PC-9 (cell line): Measurements from ENCODE around the gene LEFTY1.

ENCODE experiments used
- CTCF ChIP-seq: fragments of 200-600 bp; sonication (generic); conservative IDR thresholded peaks from 2 replicates; pipeline ENCODE4 v1.6.1; 2017; ENCODE audit warnings: mixed run types, antibody characterized with exemption, mild to moderate bottlenecking, moderate library complexity
- EZH2 ChIP-seq: fragments of 200-600 bp; sonication (generic); IDR thresholded peaks from 2 replicates; pipeline ENCODE4 v1.8.0; 2017; ENCODE audit warnings: antibody characterized with exemption, low read depth

DNA sequence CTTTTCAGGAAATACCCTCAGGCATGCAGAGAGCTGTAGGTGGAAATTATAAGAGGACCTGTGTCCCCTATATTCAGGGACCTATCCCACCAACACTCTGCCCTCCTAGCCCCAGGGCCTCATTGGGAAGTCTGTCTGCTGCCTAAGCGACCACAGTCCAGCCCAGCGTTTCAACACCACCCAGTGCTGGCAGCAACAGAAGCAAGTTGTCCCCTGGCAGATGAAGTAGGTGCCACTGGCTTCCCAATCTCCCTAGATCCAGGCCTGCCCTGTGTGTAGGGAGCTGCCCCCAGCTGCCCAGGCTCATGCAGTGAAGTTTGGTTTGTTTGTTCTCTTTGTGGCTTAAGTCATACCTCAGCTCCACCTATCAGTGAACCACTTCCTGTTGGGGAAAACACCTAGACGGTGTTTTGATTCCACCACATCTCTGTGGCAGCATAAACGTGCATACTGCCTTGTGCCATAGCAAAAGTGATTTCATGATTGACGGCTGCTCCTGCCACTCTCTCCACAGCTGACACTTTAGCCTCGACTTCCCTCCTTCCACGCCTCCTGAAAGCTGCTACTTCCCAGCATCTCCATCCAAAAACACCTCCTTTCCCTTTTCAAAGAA, 8.1 kb upstream of the LEFTY1 start:
- TF ChIP-seq CTCF (no peak), EZH2 (no peak)
